Omental fat pad (tissue), 4 donors: ENCODE data around the gene SIGLEC1. TPM values are rescaled to one million over a fixed set of nuclear protein-coding genes. Genes with fewer than 3 reads are reported as not detected.

Experiments
- ATAC-seq: fragments of 150-250 bp; one replicate; pipeline ENCODE4 v1.9.1; 2016; ENCODE audit warnings: mild to moderate bottlenecking, moderate library complexity; ENCODE audit not compliant: low FRiP score
- DNase-seq: peaks from one replicate; pipeline ENCODE4 v3.0.0-alpha.2; 2019; ENCODE audit warnings: low spot score
- CTCF ChIP-seq, 3 donors: fragments of 450-650 bp; IDR thresholded peaks; one replicate each; pipeline ENCODE4 v1.5.1; 2016 to 2017; ENCODE audit warnings: antibody characterized with exemption in 3 of 3, mild to moderate bottlenecking in 3 of 3, moderate library complexity in 2 of 3
- total RNA-seq, 4 donors: library from RNA; depleted of rRNA; stranded (reverse); fragments of >200 nt; gene quantifications; one replicate each; pipeline ENCODE4 v1.1.0, GENCODE V29; 2016

Gene SIGLEC1
- total RNA-seq, 4 donors from 2014 or later = 14.2 to 57.5 (median 27.5) TPM

DNA sequence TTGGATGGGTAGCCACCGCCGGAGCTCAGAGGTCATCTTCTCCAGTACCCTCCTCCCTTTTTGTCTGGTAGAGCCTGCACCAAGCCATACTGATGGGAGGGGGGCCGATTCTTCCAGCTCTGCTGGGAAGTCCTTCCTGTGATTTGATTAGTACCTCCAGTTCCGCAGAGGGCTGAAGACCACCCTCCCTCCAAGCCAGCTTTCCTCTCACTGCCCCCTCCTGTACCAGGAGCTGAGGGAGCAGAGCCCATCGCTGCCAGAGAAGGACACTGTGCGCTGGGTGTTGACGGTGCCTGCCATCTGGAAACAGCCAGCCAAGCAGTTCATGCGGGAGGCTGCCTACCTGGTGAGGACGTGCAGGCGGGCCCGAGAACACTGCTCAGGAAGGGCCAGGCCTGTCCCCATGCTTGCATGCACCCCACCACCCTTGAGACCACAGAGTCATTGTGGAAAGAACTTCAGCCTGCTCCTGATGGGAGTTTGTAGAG is 33.3 kb upstream of the SIGLEC1 start:
- DNase-seq = no peak
- no peak for ATAC-seq
- TF ChIP-seq CTCF (IDR thresholded peaks at IDR 0.05) = no peak

DNA sequence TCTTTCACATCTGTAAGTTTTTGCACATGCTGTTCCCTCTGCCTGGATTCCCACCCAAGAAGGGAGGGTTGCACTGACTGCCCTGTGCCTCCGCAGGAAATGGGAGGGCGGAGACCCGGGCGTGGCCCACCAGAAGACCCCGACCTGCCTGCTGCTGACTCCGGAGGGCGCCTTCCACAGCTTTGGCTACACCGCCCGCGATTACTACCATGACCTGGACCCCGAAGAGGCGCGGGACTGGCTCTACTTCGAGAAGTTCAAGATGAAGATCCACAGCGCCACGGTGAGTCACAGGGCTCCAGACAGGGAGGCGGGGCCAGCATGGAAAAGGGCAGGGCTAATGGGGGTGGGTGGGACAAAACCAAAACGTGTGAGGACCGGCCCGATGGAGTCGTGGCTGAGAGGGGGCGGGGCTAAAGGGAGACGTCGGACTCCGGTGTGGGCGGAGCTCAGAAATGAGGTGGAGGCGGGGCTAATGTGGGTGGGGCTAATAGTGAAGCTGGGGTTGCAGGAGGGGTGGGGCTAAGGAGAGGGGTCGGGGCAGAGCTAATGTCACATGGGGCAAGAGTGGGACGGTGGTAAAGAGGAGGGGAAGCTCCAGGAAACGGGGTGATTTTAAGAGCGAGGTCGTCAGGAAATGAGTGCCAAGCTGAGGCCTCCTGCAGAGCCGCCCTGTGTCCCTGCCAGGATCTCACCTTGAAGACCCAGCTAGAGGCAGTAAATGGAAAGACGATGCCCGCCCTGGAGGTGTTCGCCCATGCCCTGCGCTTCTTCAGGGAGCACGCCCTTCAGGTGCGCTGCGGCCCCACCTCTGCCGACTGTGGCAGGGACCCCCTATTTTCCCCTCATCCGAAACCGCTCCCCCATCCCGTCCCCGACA is 32.6 kb upstream of the SIGLEC1 start:
- ATAC-seq (no peak), DNase-seq (no peak)
- TF ChIP-seq CTCF (IDR thresholded peaks at IDR 0.05) = no peak

DNA sequence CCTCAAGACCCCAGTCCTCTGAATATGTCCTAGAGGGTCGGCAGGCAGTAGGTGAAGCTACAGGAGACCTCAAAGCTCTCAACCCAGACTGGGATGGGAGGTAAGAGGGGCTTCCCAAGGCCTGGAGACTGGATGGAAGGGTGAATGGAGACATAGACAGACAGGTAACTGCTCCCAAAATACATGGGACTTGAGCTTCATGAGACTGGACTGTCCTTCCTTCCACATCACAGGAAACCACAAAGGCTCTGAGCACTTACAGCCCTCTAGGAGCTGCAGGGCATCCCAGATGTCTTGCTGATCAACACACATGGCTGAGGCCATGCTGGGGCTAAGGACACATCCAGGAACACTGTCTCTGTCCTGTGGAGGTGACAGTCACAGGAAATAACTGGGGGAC is 31.6 kb upstream of the SIGLEC1 start:
- no peak for TF ChIP-seq CTCF (IDR thresholded peaks at IDR 0.05)
- no peak for ATAC-seq

GRCh38 chr20:3743251-3743650 is 30.9 kb upstream of the SIGLEC1 start:
- DNase-seq (no peak), ATAC-seq (no peak)
- TF ChIP-seq CTCF (IDR thresholded peaks at IDR 0.05) = no peak

More for the DNA sequence above, 31.6 kb upstream of the SIGLEC1 start:
- no peak for DNase-seq

DNA sequence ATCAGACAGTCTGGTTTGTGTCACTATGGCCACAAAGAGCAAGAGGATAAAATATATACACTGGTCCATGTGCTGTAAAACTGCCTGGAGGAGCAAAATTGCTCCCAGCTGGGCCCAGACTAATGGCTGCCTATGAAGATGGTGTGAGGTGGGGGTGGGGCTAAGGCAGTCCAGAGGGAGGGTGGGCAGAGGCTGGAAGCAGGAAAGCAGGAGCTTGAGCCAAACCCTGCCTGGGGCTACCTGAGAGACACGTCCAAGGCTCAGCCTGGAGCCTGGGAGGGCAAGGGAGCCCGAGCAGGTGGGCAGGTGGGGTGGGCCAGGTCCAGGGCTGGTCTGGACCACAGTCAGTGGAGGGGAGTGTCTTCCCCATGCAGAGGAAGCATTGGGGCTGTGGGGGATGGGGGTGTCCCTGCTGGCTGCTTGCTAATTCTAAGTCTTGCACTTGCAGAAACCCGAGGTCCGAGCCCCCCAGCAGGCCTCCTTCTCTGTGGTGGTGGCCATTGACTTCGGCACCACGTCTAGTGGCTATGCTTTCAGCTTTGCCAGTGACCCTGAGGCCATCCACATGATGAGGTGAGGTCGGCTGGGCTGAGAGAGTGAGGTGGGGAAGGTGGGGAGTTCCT is 29.5 kb upstream of the SIGLEC1 start:
- TF ChIP-seq CTCF (IDR thresholded peaks at IDR 0.05) = no peak
- DNase-seq = no peak

DNA sequence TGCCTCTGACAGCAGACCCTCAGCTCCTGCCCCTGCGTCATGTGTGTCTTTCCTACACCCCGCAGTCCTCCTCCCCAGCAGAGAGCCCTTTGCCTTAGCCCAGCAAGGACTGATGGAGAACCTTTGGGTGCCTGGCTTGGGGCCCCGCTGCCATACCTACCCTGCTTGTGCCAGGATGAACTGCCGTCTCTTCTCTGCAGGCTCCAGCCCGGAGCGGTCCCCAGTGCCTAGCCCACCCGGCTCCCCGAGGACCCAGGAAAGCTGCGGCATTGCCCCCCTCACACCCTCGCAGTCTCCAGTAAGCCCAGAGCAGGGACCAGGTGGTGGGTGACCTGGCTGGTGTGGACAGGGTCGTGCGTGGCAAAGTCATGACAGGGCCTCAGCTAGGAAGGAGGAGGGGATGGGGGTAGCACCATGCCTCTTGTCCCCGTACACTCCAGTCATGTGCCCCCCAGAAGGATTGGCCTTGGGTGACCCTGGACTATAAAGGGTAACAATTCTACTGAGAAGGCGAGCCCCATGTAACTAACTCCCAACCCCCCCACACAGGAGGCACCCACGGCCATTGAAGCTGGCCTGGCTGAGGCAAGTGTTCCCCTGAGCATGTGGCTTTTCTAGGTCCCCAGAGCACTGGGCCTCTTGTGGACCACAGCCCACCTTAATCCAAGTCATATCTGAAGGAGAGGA is 28.4 kb upstream of the SIGLEC1 start:
- DNase-seq = no peak
- no peak for ATAC-seq

More for the DNA sequence above, 29.5 kb upstream of the SIGLEC1 start:
- no peak for ATAC-seq

More for the DNA sequence above, 28.4 kb upstream of the SIGLEC1 start:
- no peak for TF ChIP-seq CTCF (IDR thresholded peaks at IDR 0.05)
